Stimulated activated CD4-positive, alpha-beta T cell treated with anti-CD3 and anti-CD28 coated beads, Interleukin-12 subunit alpha, Interleukin-12 subunit beta, amount 100 ng/mL, for 48 hours (primary cell): ENCODE results near the gene WWOX.
"Not testable (repeated sequence)": the region's sequence is repeated elsewhere in the genome, so short reads cannot be mapped to it uniquely, and the experiment has no call there.

Experiments used
- DNase-seq, 3 donors: peaks; one replicate each; pipeline ENCODE4 v3.0.0-alpha.2; 2020; ENCODE audit warnings: low read depth in 2 of 3, low spot score in 1 of 3

The WWOX gene

GRCh38 chr16:79021991-79022630, 922.7 kb downstream of the WWOX start:
- DNase-seq = no peak

- DNase-seq = no peak
These were observed 926.7 kb downstream of the WWOX start for GRCh38 chr16:79026117-79026516.

GRCh38 chr16:79036541-79036940, 937.1 kb downstream of the WWOX start:
- DNase-seq = no peak

GRCh38 chr16:79037521-79038373, 938.3 kb downstream of the WWOX start:
- no peak for DNase-seq

GRCh38 chr16:79041206-79041605, 941.8 kb downstream of the WWOX start:
- DNase-seq = no peak

GRCh38 chr16:79042141-79042540, 942.7 kb downstream of the WWOX start:
- no peak for DNase-seq

GRCh38 chr16:79042886-79043285, 943.4 kb downstream of the WWOX start:
- no peak for DNase-seq

GRCh38 chr16:79045191-79045590, 945.7 kb downstream of the WWOX start:
- DNase-seq = no peak

- DNase-seq = no peak
These were observed 947.9 kb downstream of the WWOX start for GRCh38 chr16:79047337-79047736.

- no peak for DNase-seq
These were observed 949.6 kb downstream of the WWOX start for GRCh38 chr16:79049040-79049439.

- DNase-seq = no peak
These were observed 950.6 kb downstream of the WWOX start for GRCh38 chr16:79050063-79050462.

- DNase-seq = no peak
These were observed 951.9 kb downstream of the WWOX start for GRCh38 chr16:79051313-79051712.

GRCh38 chr16:79052198-79052597, 952.7 kb downstream of the WWOX start:
- not testable (repeated sequence) for DNase-seq

GRCh38 chr16:79053577-79053976, 954.1 kb downstream of the WWOX start:
- DNase-seq = no peak

GRCh38 chr16:79054211-79054984, 954.9 kb downstream of the WWOX start:
- DNase-seq = no peak

- no peak for DNase-seq
These were observed 956.0 kb downstream of the WWOX start for GRCh38 chr16:79055251-79055970.

GRCh38 chr16:79061181-79061580, 961.7 kb downstream of the WWOX start:
- DNase-seq = no peak

- DNase-seq = no peak
These were observed 962.9 kb downstream of the WWOX start for GRCh38 chr16:79062336-79062735.

- DNase-seq = no peak
These were observed 963.4 kb downstream of the WWOX start for GRCh38 chr16:79062821-79063220.

GRCh38 chr16:79064256-79064972, 965.0 kb downstream of the WWOX start:
- DNase-seq = no peak

- no peak for DNase-seq
These were observed 967.1 kb downstream of the WWOX start for GRCh38 chr16:79066561-79066960.
